CD4-positive, alpha-beta T cell treated with Interferon alpha-2 for 1 hour (primary cell): ENCODE measurements around the gene CLCN3.
"Not testable (repeated sequence)": the region's sequence is repeated elsewhere in the genome, so short reads cannot be mapped to it uniquely, and the experiment has no call there.

Experiments
- DNase-seq, 2 donors: peaks; one replicate each; pipeline ENCODE4 v3.0.0-alpha.2; 2020 to 2022

CLCN3 gene

GRCh38 chr4:169619958-169620879, at the start of gene CLCN3:
Gene CLCN3 (plus strand): TSS chr4:169620578. CDS start chr4:169635929, 15,351 bp downstream.
- DNase-seq: peak; percentile 92 to 95

DNA sequence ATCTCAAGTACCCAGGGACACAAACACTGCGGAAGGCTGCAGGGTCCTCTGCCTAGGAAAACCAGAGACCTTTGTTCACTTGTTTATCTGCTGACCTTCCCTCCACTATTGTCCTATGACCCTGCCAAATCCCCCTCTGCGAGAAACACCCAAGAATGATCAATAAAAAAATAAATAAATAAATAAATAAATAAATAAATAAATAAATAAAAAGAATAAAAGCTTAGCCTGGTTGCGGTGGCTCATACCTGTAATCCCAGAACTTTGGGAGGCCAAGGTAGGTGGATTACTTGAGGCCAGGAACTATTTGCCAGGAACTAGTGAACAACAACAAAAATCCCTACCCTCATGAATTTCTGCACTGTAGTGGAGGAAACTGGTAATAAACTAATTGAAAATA, 49.4 kb upstream of the CLCN3 start:
- DNase-seq: not testable (repeated sequence)

DNA sequence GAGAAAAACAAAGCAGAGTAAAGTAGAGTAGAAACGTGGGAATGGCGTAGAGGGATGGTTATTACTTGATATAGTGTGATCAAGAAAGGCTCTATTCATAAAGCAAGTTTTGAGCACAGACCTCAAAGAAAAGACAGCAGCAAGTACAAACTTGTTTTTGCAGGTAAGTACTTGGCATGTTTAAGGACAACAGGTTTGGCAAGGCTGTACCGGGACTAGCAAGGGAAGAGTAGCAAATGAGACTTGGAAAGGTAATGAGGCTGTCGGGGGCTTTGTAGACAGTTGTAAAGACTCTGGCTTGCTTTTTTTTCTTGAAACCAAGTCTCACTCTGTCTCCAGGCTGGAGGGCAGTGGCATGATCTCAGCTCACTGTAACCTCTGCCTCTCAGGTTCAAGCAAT, 48.9 kb upstream of the CLCN3 start:
- no peak for DNase-seq

GRCh38 chr4:169573889-169574288, 46.5 kb upstream of the CLCN3 start:
- DNase-seq: no peak

DNA sequence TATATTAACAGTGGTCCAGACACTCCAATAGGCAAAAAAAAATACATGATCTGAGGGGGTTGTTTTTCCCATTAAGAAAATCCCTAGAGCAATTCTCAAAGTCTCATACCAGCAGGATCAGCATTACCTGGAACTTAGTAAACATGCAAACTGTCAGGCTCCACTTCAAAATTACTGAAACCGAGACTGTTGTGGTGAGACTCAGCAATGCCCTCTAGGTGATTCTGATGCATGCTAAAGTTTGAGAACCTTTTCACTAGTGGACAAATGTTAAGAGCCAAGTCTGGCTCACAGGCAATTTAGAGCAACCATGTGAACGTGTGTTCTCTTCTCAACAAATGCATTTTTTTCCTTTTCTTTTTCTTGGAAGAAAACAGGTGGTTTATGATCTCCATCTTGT, 38.2 kb upstream of the CLCN3 start:
- DNase-seq: no peak

- no peak for DNase-seq
These were observed 37.7 kb upstream of the CLCN3 start for GRCh38 chr4:169582706-169583105.

DNA sequence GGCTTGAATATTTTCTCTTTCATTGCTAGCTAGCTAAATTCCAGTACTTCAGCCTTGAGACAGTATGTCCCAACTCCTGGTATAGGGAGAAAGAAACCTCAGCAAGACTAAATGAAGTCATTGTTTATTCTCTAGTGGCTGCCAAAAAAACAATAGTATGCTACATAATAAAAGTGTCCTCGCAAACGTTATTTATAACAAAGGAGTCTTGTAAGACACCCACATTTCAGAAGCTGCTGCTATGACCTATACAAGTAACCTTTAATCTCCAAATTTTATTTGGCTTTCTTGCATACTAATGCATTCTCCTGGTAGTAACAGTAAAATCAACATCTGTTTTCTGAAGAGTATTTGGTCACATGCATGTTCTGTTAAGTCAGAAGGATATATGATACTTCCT, 36.8 kb upstream of the CLCN3 start:
- no peak for DNase-seq

DNA sequence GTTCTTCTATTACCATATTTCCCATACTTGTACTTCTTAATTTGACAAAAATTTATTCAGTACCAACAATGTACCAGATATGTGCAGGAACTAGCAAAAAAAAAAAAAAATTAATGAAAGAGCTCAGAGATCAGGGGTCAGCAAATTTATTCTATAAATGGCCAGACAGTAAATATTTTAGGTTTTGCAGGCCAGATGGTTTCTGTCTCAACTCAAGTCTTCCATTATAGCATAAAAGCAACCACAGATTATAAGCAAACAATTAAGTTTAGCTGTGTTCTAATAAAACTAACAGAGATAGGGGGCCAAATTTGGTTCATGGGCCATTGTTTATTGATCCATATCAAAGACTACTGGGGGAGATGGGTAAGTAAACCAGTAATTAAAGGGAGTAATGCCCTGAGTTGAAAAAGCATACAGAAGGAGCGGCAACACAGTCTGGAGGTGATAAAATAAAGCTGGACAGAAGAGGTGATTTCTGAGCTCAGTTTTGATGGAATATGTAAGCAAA, 27.3 kb upstream of the CLCN3 start:
- DNase-seq: no peak

DNA sequence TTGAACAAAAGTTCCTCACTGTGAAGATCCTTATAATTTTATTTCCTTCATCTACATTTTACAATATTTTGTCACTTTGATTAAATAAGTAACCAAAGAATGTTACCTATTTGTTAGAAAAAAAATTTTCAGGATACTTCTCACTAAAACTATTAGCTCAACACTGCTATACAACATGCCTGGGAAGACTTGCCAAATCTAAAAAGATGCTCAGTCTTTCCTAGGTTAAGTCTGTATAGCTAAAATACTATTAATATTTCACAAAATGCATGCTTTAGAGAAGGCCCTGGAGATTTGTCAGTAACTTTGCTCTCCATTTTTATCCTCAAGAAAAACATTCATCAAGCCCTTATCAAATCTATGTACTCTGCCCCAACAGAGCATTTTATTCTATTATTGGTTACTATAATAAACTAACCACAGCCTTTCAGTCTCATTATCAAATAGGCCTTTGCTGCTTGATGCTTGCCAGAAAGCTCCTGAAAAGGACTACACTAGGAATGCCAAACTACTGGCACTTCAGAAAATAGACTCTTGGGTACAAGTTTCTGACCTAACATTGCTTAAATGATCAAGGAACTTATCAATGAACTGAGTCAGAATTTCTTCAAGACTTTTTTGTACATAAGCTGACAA, 25.7 kb upstream of the CLCN3 start:
- no peak for DNase-seq

- no peak for DNase-seq
These were observed 19.2 kb upstream of the CLCN3 start for GRCh38 chr4:169601016-169601771.

GRCh38 chr4:169603312-169603711, 17.1 kb upstream of the CLCN3 start:
- no peak for DNase-seq

DNA sequence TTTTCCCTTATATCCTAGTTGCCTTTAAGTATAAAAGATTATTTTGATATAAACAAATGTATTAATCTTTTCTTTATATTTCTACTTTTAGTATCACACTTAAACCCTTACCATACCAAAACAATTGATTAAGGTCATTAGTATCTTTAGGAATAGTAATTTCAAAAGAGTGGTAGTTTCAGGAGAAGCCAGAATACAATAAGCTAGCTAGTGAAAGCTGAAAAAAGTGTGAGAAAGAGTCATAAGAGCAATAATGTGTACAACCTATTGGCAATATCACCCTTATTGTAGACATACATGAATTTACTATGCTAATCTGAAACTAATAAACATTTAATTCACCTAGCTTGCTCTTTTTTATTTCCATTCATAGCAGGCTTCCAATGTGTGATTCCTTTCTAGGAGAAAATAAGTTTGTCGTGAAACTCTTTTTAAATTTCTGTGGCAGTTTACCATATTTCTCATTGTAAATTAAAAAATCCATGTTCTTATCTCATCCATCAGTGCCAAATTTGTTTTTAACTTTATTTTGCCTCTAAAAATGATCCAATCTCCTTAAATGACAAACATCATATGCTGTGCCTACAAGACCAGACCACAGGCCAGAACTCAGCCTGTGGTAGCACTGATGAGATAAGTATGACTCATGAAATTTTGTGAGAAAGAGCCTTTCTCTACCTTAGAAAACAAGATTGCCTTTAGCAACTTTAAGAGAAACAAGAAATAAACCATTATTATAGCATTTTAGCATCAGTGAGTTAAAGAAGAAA, 16.1 kb upstream of the CLCN3 start:
- no peak for DNase-seq

DNA sequence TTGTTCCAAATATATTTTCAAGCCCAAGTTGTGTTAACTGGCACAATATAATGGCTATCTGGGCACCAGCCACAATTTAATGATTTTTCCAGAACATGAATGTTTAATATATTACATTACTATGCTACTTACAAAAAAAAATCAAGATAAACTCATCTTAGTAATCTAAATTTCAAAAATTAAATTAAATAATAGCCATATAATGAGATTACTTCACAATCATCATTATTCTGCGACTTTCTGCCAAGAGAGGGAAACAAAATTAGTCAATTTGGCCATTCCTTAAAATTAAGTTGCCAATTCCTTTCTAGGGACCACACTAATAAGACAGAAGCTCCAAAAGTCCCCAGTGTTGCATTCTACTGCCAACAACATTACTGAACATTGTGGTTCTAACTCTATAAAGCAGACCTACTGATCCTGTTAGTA, 15.5 kb upstream of the CLCN3 start:
- DNase-seq: no peak

DNA sequence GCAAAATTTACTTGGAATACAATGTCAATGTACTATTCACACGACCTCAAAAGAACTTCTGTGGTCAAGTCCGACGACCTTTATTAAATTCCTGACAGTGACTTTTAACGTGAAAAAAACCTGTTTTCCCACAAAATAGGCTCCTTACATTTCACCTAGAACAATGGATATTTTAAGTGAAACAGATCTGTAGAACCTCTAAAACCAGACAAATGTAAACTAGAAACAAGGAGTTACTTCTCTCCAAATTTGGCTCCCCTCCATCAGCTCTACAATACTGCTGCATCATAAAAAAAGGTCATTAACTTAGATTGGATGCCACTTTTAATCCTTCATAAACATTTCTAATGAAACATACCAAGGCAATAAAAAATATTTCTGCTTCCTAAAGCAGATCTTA, 9.2 kb upstream of the CLCN3 start:
- DNase-seq: no peak

GRCh38 chr4:169611991-169612870, 8.1 kb upstream of the CLCN3 start, which contains the start of gene NEK1:
Gene NEK1 (minus strand): TSS chr4:169612583. CDS start chr4:169602630, 9,953 bp downstream.
- DNase-seq: peak; percentile 88 to 89

DNA sequence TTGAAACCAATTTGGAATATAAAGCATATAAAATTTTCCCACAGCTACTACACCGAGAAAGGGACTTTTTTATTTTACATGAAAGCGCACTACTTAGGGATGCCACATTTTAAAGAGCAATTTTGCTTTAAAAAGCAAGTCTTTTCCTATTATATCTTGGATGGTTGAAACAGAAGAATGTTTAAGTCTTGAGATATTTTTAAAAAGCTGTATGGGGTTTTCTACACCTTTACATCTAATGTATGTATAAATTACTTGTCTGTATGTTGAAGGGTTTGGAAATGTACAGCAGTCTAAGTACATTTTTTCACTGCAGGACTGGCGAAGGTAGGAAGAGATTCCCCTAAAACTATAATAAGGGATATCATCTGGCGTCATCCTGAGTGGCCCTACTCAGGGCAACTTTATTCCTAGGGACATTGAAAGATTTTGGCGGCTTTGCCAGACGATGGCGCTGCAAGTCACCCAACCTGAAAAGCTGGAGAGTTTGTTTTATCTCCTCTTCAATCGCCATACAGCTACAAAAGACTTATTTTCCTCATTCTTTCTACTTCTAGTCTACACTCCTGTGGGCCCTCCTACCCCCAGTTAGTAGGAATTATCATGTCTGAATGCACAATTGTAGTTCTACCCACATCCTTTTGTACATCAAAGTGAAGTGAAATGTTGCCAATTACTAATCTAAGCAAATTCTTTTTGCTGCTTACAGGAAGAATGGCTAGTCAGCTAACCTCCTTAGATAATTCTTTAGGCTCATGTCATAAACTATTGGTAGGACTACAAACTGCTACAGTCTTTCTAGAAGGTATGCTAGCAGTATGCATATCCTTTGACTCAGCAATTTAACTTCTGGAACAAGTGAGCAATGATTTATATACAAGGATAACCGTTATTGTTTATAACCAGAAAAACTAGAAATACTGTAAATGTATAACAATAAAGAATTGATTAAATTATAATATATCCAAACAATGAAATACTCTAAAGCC, 7.2 kb upstream of the CLCN3 start:
- DNase-seq: peak; percentile 67 to 81

- no peak for DNase-seq
These were observed 4.8 kb upstream of the CLCN3 start for GRCh38 chr4:169615467-169616106.

DNA sequence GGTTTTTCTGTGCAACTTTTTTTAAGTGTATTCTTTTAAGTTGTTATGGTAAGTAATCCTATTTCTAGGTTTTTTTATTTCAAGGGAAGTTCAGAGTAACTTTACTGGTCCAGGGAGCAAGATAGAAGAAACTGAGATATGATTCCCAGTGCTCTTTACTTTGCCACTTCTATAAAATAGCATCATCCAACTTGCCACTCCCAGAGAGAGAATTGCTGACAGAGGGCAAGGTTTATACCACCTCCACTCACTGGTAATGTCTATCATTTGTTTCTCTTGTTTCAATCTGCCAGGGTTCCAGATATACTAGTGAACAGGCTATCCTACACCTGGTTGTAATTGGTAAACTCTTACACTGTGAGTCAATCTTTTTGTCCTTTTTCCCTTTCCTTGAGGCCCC, 3.5 kb upstream of the CLCN3 start:
- DNase-seq: no peak

DNA sequence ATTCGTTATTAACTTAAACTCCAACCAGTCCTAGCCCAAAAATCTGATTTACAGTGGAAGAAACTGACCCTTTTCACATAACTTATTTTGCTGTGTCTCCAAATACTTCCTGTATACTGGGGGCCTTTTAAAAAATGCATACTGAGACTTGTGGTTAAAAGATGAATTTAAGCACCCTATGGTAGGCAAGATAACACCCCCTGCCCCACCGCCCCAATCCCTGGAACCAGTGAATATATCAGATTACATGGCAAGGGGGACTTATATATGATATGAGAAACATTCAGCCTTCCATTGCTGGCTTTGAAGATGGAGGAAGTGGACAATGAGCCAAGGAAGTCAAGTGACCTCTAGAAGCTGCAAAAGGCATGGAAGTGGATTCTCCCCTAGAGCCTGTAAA, 3.1 kb upstream of the CLCN3 start:
- DNase-seq: no peak
